SIG-M5 treated with dmso at 0.1 percent for 504 hours (cell line): Measurements from ENCODE around the gene ALB.

Experiments used
- DNase-seq: peaks from one replicate; lab custom pipeline; 2025; ENCODE audit not compliant: unreplicated experiment; lab: John Stamatoyannopoulos, UW

ALB gene

GRCh38 chr4:73408181-73408867 lies 4.2 kb downstream of the ALB start:
- DNase-seq: no peak

- no peak for DNase-seq
Observed at GRCh38 chr4:73409012-73409862, 5.2 kb downstream of the ALB start.

GRCh38 chr4:73409978-73410548 lies 6.0 kb downstream of the ALB start:
- DNase-seq: no peak

- DNase-seq: no peak
Observed at GRCh38 chr4:73410916-73411730, 7.0 kb downstream of the ALB start.

GRCh38 chr4:73411731-73412414 lies 7.8 kb downstream of the ALB start:
- DNase-seq: no peak

- no peak for DNase-seq
Observed at GRCh38 chr4:73413294-73413755, 9.2 kb downstream of the ALB start.

- no peak for DNase-seq
Observed at GRCh38 chr4:73414936-73415271, 10.8 kb downstream of the ALB start.

GRCh38 chr4:73415807-73416238 lies 11.7 kb downstream of the ALB start:
- no peak for DNase-seq

- DNase-seq: no peak
Observed at GRCh38 chr4:73416423-73417087, 12.5 kb downstream of the ALB start.

GRCh38 chr4:73417342-73417741 lies 13.3 kb downstream of the ALB start:
- no peak for DNase-seq

GRCh38 chr4:73417973-73418372 lies 13.9 kb downstream of the ALB start:
- no peak for DNase-seq

- no peak for DNase-seq
Observed at GRCh38 chr4:73418677-73419076, 14.6 kb downstream of the ALB start.

GRCh38 chr4:73419106-73420038 lies 15.3 kb downstream of the ALB start:
- DNase-seq: no peak

GRCh38 chr4:73420615-73421014 lies 16.5 kb downstream of the ALB start:
- DNase-seq: no peak

GRCh38 chr4:73421708-73422457 lies 17.8 kb downstream of the ALB start:
- DNase-seq: no peak

- DNase-seq: no peak
Observed at GRCh38 chr4:73422458-73422752, 18.3 kb downstream of the ALB start.

- DNase-seq: no peak
Observed at GRCh38 chr4:73423184-73423583, 19.1 kb downstream of the ALB start.

- no peak for DNase-seq
Observed at GRCh38 chr4:73426666-73427065, 22.6 kb downstream of the ALB start.

GRCh38 chr4:73429118-73429517 lies 25.0 kb downstream of the ALB start:
- no peak for DNase-seq
